GM12864 (cell line): ENCODE measurements around the gene FOXA3.

Experiments
- DNase-seq: peaks from one replicate; pipeline ENCODE4 v3.0.0-alpha.2; 2011; ENCODE audit warnings: low read depth
- H3K4me3 ChIP-seq: 2 replicates; pipeline ENCODE4 v1.5.1; 2011; ENCODE audit warnings: mild to moderate bottlenecking, low read depth, low read length, control low read depth
- CTCF ChIP-seq: IDR thresholded peaks from 2 replicates; pipeline ENCODE4 v1.5.1; 2011; ENCODE audit warnings: low read depth, mild to moderate bottlenecking, moderate library complexity, low read length, control low read depth, inconsistent platforms; ENCODE audit errors: missing control alignments

FOXA3 gene

GRCh38 chr19:45913874-45914830 is 50.0 kb downstream of the FOXA3 start, which contains the start of gene NANOS2:
TSS of gene NANOS2 (minus strand) at chr19:45914778. CDS start at chr19:45914693, 85 bp downstream.
- DNase-seq = no peak
- no peak for TF ChIP-seq CTCF

GRCh38 chr19:45917421-45918091 is 53.4 kb downstream of the FOXA3 start:
- no peak overlapping the region for H3K4me3 ChIP-seq
- DNase-seq = no peak
- no peak for TF ChIP-seq CTCF

More at GRCh38 chr19:45913874-45914830, 50.0 kb downstream of the FOXA3 start, which contains the start of gene NANOS2:
- H3K4me3 ChIP-seq = no peak within 1 kb of the TSS

GRCh38 chr19:45918721-45919120 is 54.6 kb downstream of the FOXA3 start:
- H3K4me3 ChIP-seq = no peak overlapping the region
- no peak for DNase-seq
- no peak for TF ChIP-seq CTCF

GRCh38 chr19:45919678-45920077 is 55.6 kb downstream of the FOXA3 start:
- H3K4me3 ChIP-seq = no peak overlapping the region
- no peak for DNase-seq
- no peak for TF ChIP-seq CTCF

GRCh38 chr19:45920458-45920857 is 56.3 kb downstream of the FOXA3 start:
- no peak for DNase-seq
- no peak overlapping the region for H3K4me3 ChIP-seq
- no peak for TF ChIP-seq CTCF

- DNase-seq = no peak
Measured at GRCh38 chr19:45922281-45922680, 58.2 kb downstream of the FOXA3 start.

More at GRCh38 chr19:45922281-45922680, 58.2 kb downstream of the FOXA3 start:
- TF ChIP-seq CTCF = peak; percentile 46
- H3K4me3 ChIP-seq = no peak overlapping the region
